Osteoblast (primary cell): ENCODE data around the gene FIZ1. TPM values are rescaled to one million over a fixed set of nuclear protein-coding genes. Genes with fewer than 3 reads are reported as not detected.

Source experiments
- DNase-seq: peaks from one replicate; pipeline ENCODE4 v3.0.0; 2011; ENCODE audit warnings: low spot score, mixed read lengths; ENCODE audit not compliant: insufficient read length; ENCODE audit errors: missing footprints
- H2AFZ ChIP-seq: 2 replicates; pipeline ENCODE4 v1.6.0; 2011; ENCODE audit warnings: mild to moderate bottlenecking, low read length
- H3K27ac ChIP-seq: 2 replicates; pipeline ENCODE4 v1.5.1; 2011; ENCODE audit warnings: mild to moderate bottlenecking, low read depth, low read length, moderate library complexity
- H3K27me3 ChIP-seq: 2 replicates; pipeline ENCODE4 v1.6.0; 2012; ENCODE audit warnings: mild to moderate bottlenecking, control low read depth, inconsistent platforms, low read length, moderate library complexity; ENCODE audit not compliant: insufficient read depth
- H3K36me3 ChIP-seq: 2 replicates; pipeline ENCODE4 v1.5.1; 2011; ENCODE audit warnings: mild to moderate bottlenecking, low read length, control low read depth, moderate library complexity; ENCODE audit not compliant: insufficient read depth
- H3K4me1 ChIP-seq: 2 replicates; pipeline ENCODE4 v1.5.1; 2011; ENCODE audit warnings: mild to moderate bottlenecking, low read length, control low read depth, moderate library complexity; ENCODE audit not compliant: insufficient read depth
- H3K4me2 ChIP-seq: 2 replicates; pipeline ENCODE4 v1.6.0; 2011; ENCODE audit warnings: mild to moderate bottlenecking, low read length; ENCODE audit not compliant: insufficient read depth
- H3K4me3 ChIP-seq: fragments of 200-600 bp; sonication (generic); 3 replicates; pipeline ENCODE4 v1.5.1; 2012; ENCODE audit warnings: mild to moderate bottlenecking, low read length, inconsistent platforms; ENCODE audit not compliant: insufficient read depth
- H3K79me2 ChIP-seq: 2 replicates; pipeline ENCODE4 v1.6.0; 2012; ENCODE audit warnings: mild to moderate bottlenecking, low read length, control low read depth, inconsistent platforms; ENCODE audit not compliant: insufficient read depth
- H3K9me3 ChIP-seq: 2 replicates; pipeline ENCODE4 v1.5.1; 2011; ENCODE audit warnings: low read depth, low read length, control low read depth
- H4K20me1 ChIP-seq: 2 replicates; pipeline ENCODE4 v1.6.0; 2012; ENCODE audit warnings: mild to moderate bottlenecking, low read length, control low read depth; ENCODE audit not compliant: insufficient read depth
- CTCF ChIP-seq: IDR thresholded peaks from 2 replicates; pipeline ENCODE4 v1.5.1; 2011; ENCODE audit warnings: mild to moderate bottlenecking, low read depth, low read length, moderate library complexity; ENCODE audit errors: extremely low read depth
- total RNA-seq: library from RNA; depleted of rRNA; stranded (reverse); fragments of >200 nt; gene quantifications from 2 replicates; pipeline ENCODE4 v1.2.3, GENCODE V29; 2012

The FIZ1 gene
- total RNA-seq, 1 donor, result 3.6 TPM

- Histone ChIP-seq H3K4me1 (no peaks in the 10 kb centered on the region), H3K4me3 (no peak overlapping the region), H2AFZ (no peak overlapping the region), H3K27ac (no peak overlapping the region), H3K9me3 (peaks cover 6% of the 10 kb centered on the region), H3K79me2 (peaks cover 34% of the 10 kb centered on the region), H3K27me3 (no peaks in the 10 kb centered on the region), H3K4me2 (no peak overlapping the region), H4K20me1 (peaks cover 20% of the 10 kb centered on the region), H3K36me3 (peaks cover 19% of the 10 kb centered on the region)
- TF ChIP-seq CTCF, result no peak
- DNase-seq, result peak; percentile 52
These were observed 14.8 kb upstream of the FIZ1 start for GRCh38 chr19:55613930-55614710.

- H3K4me1 ChIP-seq, result no peaks in the 10 kb centered on the region
- H3K79me2 ChIP-seq, result peaks cover 41% of the 10 kb centered on the region
- no peak overlapping the region for H3K4me2 ChIP-seq
- no peaks in the 10 kb centered on the region for H3K27me3 ChIP-seq
- H3K27ac ChIP-seq, result no peak overlapping the region
- H3K9me3 ChIP-seq, result peaks cover 6% of the 10 kb centered on the region
- H4K20me1 ChIP-seq, result peaks cover 21% of the 10 kb centered on the region
- no peak overlapping the region for H3K4me3 ChIP-seq
- TF ChIP-seq CTCF, result no peak
- H3K36me3 ChIP-seq, result peaks cover 23% of the 10 kb centered on the region
- DNase-seq, result peak; percentile 76
- no peak overlapping the region for H2AFZ ChIP-seq
These were observed 14.1 kb upstream of the FIZ1 start for GRCh38 chr19:55613396-55613795.

- peaks cover 6% of the 10 kb centered on the region for H3K9me3 ChIP-seq
- peaks cover 15% of the 10 kb centered on the region for H3K36me3 ChIP-seq
- H3K4me1 ChIP-seq, result no peaks in the 10 kb centered on the region
- H3K27me3 ChIP-seq, result no peaks in the 10 kb centered on the region
- no peak for TF ChIP-seq CTCF
- H3K4me2 ChIP-seq, result no peak overlapping the region
- no peak overlapping the region for H3K4me3 ChIP-seq
- peaks cover 52% of the 10 kb centered on the region for H3K79me2 ChIP-seq
- no peak overlapping the region for H3K27ac ChIP-seq
- no peak overlapping the region for H2AFZ ChIP-seq
- DNase-seq, result peak; percentile 29
- peaks cover 26% of the 10 kb centered on the region for H4K20me1 ChIP-seq
These were observed 12.8 kb upstream of the FIZ1 start for GRCh38 chr19:55611983-55612645.

- peaks cover 6% of the 10 kb centered on the region for H3K9me3 ChIP-seq
- peaks cover 6% of the 10 kb centered on the region for H3K4me1 ChIP-seq
- no peaks in the 10 kb centered on the region for H3K27me3 ChIP-seq
- no peak for TF ChIP-seq CTCF
- H3K4me2 ChIP-seq, result no peak overlapping the region
- H3K79me2 ChIP-seq, result peaks cover 59% of the 10 kb centered on the region
- peaks cover 15% of the 10 kb centered on the region for H3K36me3 ChIP-seq
- H3K4me3 ChIP-seq, result no peak overlapping the region
- H2AFZ ChIP-seq, result no peak overlapping the region
- H4K20me1 ChIP-seq, result peaks cover 31% of the 10 kb centered on the region
- H3K27ac ChIP-seq, result no peak overlapping the region
- peak; percentile 67 for DNase-seq
These were observed 12.1 kb upstream of the FIZ1 start for GRCh38 chr19:55611300-55611982.
